DLD1 (cell line): Measurements from ENCODE around the gene NPPA.
"Not testable (repeated sequence)": the region's sequence is repeated elsewhere in the genome, so short reads cannot be mapped to it uniquely, and the experiment has no call there.

ENCODE experiments used
- in situ Hi-C: cut with HindIII; loops from 2 replicates; pipeline ENCODE4 v1.10.0; 2017; ENCODE audit warnings: low sequenced_read_pairs

NPPA gene

GRCh38 chr1:11822091-11822490 is 25.5 kb downstream of the NPPA start:
- in situ Hi-C loops: no loop called here

GRCh38 chr1:11817192-11817591 is 30.4 kb downstream of the NPPA start:
- in situ Hi-C loops: loop anchor here (10.0 kb wide), 1 partner anchor 142 kb away; no protein-coding TSS in a partner anchor

- in situ Hi-C loops: loop anchor here (10.0 kb wide), 1 partner anchor 138 kb away; no protein-coding TSS in a partner anchor
These were observed 34.6 kb downstream of the NPPA start for GRCh38 chr1:11813021-11813420.

- in situ Hi-C loops: no loop called here
These were observed 40.5 kb downstream of the NPPA start for GRCh38 chr1:11807133-11807532.

GRCh38 chr1:11806307-11806936 is 41.2 kb downstream of the NPPA start:
- in situ Hi-C loops: no loop called here

GRCh38 chr1:11805422-11806306 is 41.9 kb downstream of the NPPA start, which contains the start of the genes CLCN6 and MTHFR:
Gene CLCN6 (plus strand): TSS chr1:11806191. CDS start chr1:11806263, 72 bp downstream.
Gene MTHFR (minus strand): TSS chr1:11805964. CDS start chr1:11803116, 2,848 bp downstream.
- in situ Hi-C loops: no loop called here

GRCh38 chr1:11804666-11805421 is 42.7 kb downstream of the NPPA start:
- in situ Hi-C loops: no loop called here

GRCh38 chr1:11803924-11804665 is 43.5 kb downstream of the NPPA start:
- in situ Hi-C loops: not testable (repeated sequence)

- in situ Hi-C loops: no loop called here
These were observed 44.4 kb downstream of the NPPA start for GRCh38 chr1:11802973-11803885.

GRCh38 chr1:11802616-11802972 is 45.0 kb downstream of the NPPA start:
- in situ Hi-C loops: no loop called here

GRCh38 chr1:11800756-11801433 is 46.7 kb downstream of the NPPA start:
- in situ Hi-C loops: no loop called here

GRCh38 chr1:11800391-11800755 is 47.2 kb downstream of the NPPA start:
- in situ Hi-C loops: no loop called here

- in situ Hi-C loops: no loop called here
These were observed 47.7 kb downstream of the NPPA start for GRCh38 chr1:11799896-11800295.

- in situ Hi-C loops: no loop called here
These were observed 48.5 kb downstream of the NPPA start for GRCh38 chr1:11799099-11799498.

GRCh38 chr1:11797525-11798216 is 49.9 kb downstream of the NPPA start:
- in situ Hi-C loops: no loop called here

- in situ Hi-C loops: no loop called here
These were observed 51.4 kb downstream of the NPPA start for GRCh38 chr1:11796036-11796828.
